GM06990 (cell line): Measurements from ENCODE around the gene SLIT1.

Experiments
- DNase-seq: peaks from one replicate; pipeline ENCODE4 v3.0.0-alpha.2; 2011; ENCODE audit not compliant: insufficient read length; ENCODE audit errors: extremely low read depth
- H3K27me3 ChIP-seq: replicated peaks from 2 replicates; pipeline ENCODE4 v1.6.0; 2011; ENCODE audit warnings: low read length; ENCODE audit not compliant: control insufficient read depth, insufficient read depth
- H3K36me3 ChIP-seq: 2 replicates; pipeline ENCODE4 v1.5.1; 2011; ENCODE audit warnings: low read length; ENCODE audit not compliant: control insufficient read depth, insufficient read depth
- H3K4me3 ChIP-seq: replicated peaks from 2 replicates; pipeline ENCODE4 v1.5.1; 2011; ENCODE audit warnings: low read depth, mild to moderate bottlenecking, control low read depth, low read length
- CTCF ChIP-seq: IDR thresholded peaks from 2 replicates; pipeline ENCODE4 v1.5.1; 2011; ENCODE audit warnings: low read length, control low read depth, mild to moderate bottlenecking, inconsistent platforms; ENCODE audit not compliant: insufficient read depth, poor library complexity, severe bottlenecking

Gene SLIT1

GRCh38 chr10:97078261-97078937 is 107.4 kb downstream of the SLIT1 start:
- TF ChIP-seq CTCF, result no peak
- Histone ChIP-seq H3K4me3 (no peak overlapping the region), H3K27me3 (peaks cover 1% of the 10 kb centered on the region), H3K36me3 (no peaks in the 10 kb centered on the region)
- DNase-seq, result no peak

- DNase-seq, result no peak
- Histone ChIP-seq H3K4me3 (no peak overlapping the region), H3K36me3 (no peaks in the 10 kb centered on the region), H3K27me3 (peaks cover 1% of the 10 kb centered on the region)
- no peak for TF ChIP-seq CTCF
Observed at GRCh38 chr10:97076781-97077180, 109.0 kb downstream of the SLIT1 start.

GRCh38 chr10:97075961-97076525 is 109.7 kb downstream of the SLIT1 start:
- Histone ChIP-seq H3K36me3 (no peaks in the 10 kb centered on the region), H3K27me3 (peaks cover 1% of the 10 kb centered on the region), H3K4me3 (no peak overlapping the region)
- DNase-seq, result no peak
- TF ChIP-seq CTCF, result no peak

- Histone ChIP-seq H3K36me3 (no peaks in the 10 kb centered on the region), H3K4me3 (no peak overlapping the region), H3K27me3 (peaks cover 1% of the 10 kb centered on the region)
- DNase-seq, result no peak
- TF ChIP-seq CTCF, result no peak
Observed at GRCh38 chr10:97075421-97075820, 110.3 kb downstream of the SLIT1 start.

DNA sequence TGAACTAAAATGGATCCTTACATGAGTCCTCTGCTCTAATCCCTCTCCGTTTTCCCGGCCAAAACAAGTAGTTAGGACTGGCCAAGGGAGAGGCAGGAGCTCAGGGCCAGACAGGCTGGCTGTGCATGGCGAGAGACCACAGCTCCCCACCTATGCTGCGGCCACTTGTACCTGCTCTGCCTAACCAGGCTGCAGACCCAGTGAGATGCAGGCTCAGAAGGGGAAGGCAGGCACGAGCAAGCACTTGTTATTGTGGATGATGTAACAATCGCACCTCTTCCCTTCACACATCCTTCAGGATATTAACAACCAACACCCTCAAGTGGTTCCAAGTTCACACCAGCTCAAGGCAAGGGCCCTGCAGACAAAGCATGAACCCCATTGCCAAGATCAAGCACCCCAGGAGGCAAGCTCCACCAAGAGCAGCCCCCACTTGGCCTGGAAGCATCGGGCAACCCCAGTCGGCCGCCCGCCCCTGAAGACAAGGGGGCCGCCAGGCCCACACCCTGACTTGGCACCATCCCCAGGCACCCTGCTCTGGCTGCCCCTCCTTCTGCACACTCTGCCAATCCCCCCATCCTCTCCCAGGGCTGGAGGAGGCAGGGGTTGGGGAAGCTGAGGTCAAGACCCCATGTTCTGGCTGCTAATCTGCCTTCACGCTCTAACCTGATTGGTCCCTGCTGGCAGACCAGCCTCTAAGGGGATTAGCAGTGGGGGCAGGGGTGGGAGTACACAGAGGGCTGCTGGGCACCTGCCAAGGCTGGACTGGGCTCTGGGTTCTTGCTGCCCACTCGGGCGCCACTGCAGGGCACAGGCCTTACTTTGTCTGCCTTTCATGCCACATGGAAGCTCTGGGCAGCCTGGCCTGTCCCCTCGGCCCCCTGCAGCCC is 111.3 kb downstream of the SLIT1 start:
- DNase-seq, result no peak
- no peaks in the 10 kb centered on the region; the same call in none of the 2 replicates for H3K27me3 ChIP-seq
- no peak for TF ChIP-seq CTCF
- no peaks in the 10 kb centered on the region for H3K36me3 ChIP-seq
- H3K4me3 ChIP-seq, result no peak overlapping the region
